Neural progenitor cell (in vitro differentiated cells): Measurements from ENCODE around the gene GPBAR1. TPM values are rescaled to one million over a fixed set of nuclear protein-coding genes. Genes with fewer than 3 reads are reported as not detected.

Source experiments
- DNase-seq: peaks from one replicate; pipeline ENCODE4 v3.0.0-alpha.2; 2016; ENCODE audit warnings: low spot score
- H2AFZ ChIP-seq: fragments of 200-600 bp; sonication (generic); replicated peaks from 2 replicates; pipeline ENCODE4 v1.6.1; 2016; ENCODE audit warnings: antibody characterized with exemption
- H3F3A ChIP-seq: fragments of 200-600 bp; sonication (generic); 2 replicates; pipeline ENCODE4 v1.6.1; 2016; ENCODE audit warnings: antibody characterized with exemption, low read depth
- H3K27ac ChIP-seq: fragments of 200-600 bp; sonication (generic); 2 replicates; pipeline ENCODE4 v1.5.1; 2016; ENCODE audit warnings: mild to moderate bottlenecking
- H3K27me3 ChIP-seq: fragments of 200-600 bp; sonication (generic); 2 replicates; pipeline ENCODE4 v1.6.1; 2016; ENCODE audit warnings: mild to moderate bottlenecking, moderate library complexity
- H3K36me3 ChIP-seq: fragments of 200-600 bp; sonication (generic); 2 replicates; pipeline ENCODE4 v1.5.1; 2016
- H3K4me1 ChIP-seq: fragments of 200-600 bp; sonication (generic); 2 replicates; pipeline ENCODE4 v1.6.1; 2016; ENCODE audit warnings: mixed run types
- H3K4me2 ChIP-seq: fragments of 200-600 bp; sonication (generic); 2 replicates; pipeline ENCODE4 v1.6.1; 2016
- H3K4me3 ChIP-seq: fragments of 200-600 bp; sonication (generic); 2 replicates; pipeline ENCODE4 v1.5.1; 2016
- H3K79me2 ChIP-seq: fragments of 200-600 bp; sonication (generic); 2 replicates; pipeline ENCODE4 v1.6.1; 2016; ENCODE audit warnings: low read depth
- H3K9ac ChIP-seq: fragments of 200-600 bp; sonication (generic); 2 replicates; pipeline ENCODE4 v1.6.1; 2016
- H3K9me3 ChIP-seq: fragments of 200-600 bp; sonication (generic); 2 replicates; pipeline ENCODE4 v1.5.1; 2016; ENCODE audit warnings: low read depth
- H4K20me1 ChIP-seq: fragments of 200-600 bp; sonication (generic); 2 replicates; pipeline ENCODE4 v1.6.1; 2016; ENCODE audit warnings: low read depth
- H3K27ac Mint-ChIP-seq: 3 replicates; pipeline ENCODE4 v1.8.0; 2021; ENCODE audit warnings: mixed read lengths
- H3K27me3 Mint-ChIP-seq: 2 replicates; pipeline ENCODE4 v1.8.0; 2022; ENCODE audit warnings: low read depth, mild to moderate bottlenecking, inconsistent platforms, moderate library complexity, mixed read lengths; ENCODE audit not compliant: insufficient read depth
- H3K36me3 Mint-ChIP-seq: 3 replicates; pipeline ENCODE4 v1.8.0; 2021; ENCODE audit warnings: mixed read lengths
- H3K4me1 Mint-ChIP-seq: 3 replicates; pipeline ENCODE4 v1.8.0; 2021; ENCODE audit warnings: mixed read lengths
- H3K4me3 Mint-ChIP-seq: 3 replicates; pipeline ENCODE4 v1.8.0; 2021; ENCODE audit warnings: mild to moderate bottlenecking, moderate library complexity, mixed read lengths
- H3K9me3 Mint-ChIP-seq: 3 replicates; pipeline ENCODE4 v1.8.0; 2020; ENCODE audit warnings: mixed read lengths
- EZH2 ChIP-seq: fragments of 200-600 bp; sonication (generic); IDR thresholded peaks from 2 replicates; pipeline ENCODE4 v1.6.1; 2017; ENCODE audit warnings: antibody characterized with exemption, mild to moderate bottlenecking, moderate library complexity
- EZH2phosphoT487 ChIP-seq: fragments of 200-600 bp; sonication (generic); IDR thresholded peaks from 2 replicates; pipeline ENCODE4 v1.6.1; 2017; ENCODE audit warnings: antibody characterized with exemption
- total RNA-seq: library from RNA; depleted of rRNA; stranded (reverse); fragments of >200 nt; gene quantifications from 2 replicates; pipeline ENCODE4 v1.2.3, GENCODE V29; 2015; ENCODE audit warnings: low replicate concordance
- TF ChIP-seq, protein P1 (sequence below): fragments of 200-600 bp; sonication (generic); IDR thresholded peaks from 2 replicates; pipeline ENCODE4 v1.5.1; 2017; ENCODE audit warnings: antibody characterized with exemption, mild to moderate bottlenecking

GPBAR1 gene
- total RNA-seq, 1 donor from 2014 or later: not detected

DNA sequence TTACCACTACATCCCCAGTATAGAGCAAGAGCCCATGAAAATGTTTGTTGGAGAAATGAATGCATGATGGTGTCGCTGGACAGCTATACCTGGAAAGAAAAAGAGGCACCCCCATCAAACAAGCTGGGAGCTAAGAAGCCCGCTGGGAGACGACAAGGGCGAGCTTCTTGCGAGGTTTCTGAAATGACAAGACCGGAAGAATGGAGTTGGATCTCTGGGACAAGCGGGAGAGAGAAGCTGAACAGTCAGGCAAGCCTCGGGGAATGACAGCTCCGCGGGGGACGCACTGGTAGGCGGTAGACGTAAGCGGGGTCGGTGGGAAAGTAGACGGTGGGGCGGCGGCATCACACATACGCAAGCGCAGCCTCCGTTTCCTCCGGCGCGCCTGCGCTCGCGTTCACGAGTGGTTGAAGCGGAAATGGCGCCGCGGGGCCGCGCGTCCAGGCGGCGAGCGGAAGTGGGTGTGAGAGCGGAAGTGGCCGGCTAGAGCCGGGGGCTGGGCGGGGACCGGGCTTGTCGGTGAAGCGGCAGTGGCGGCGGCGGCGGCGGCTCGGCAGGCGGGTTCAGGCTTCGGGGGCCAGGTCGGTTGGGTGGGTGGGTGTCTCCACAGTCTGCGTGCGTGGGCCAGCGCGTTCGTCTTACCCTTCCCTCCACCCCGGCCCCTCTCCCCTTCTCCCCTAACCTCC is 44.0 kb upstream of the GPBAR1 start, which contains the start of gene ARPC2:
TSS of gene ARPC2 (plus strand) at position 516 of the 686 bp plus-strand sequence. CDS start 282 bp downstream, outside the sequence.
- H4K20me1 ChIP-seq: peaks cover 38% of the 10 kb centered on the region
- H3K27ac ChIP-seq: no peak within 1 kb of the TSS
- peak within 1 kb of the TSS; percentile 74 for H2AFZ ChIP-seq
- peak; percentile 94 for DNase-seq
- H3K4me2 ChIP-seq: peak within 1 kb of the TSS; percentile 88
- peaks cover 48% of the 10 kb centered on the region for H3K79me2 ChIP-seq
- peak within 1 kb of the TSS; percentile 95 for H3K4me3 Mint-ChIP-seq
- H3K9me3 ChIP-seq: no peaks in the 10 kb centered on the region
- H3K9me3 Mint-ChIP-seq: no peaks in the 10 kb centered on the region
- no peaks in the 10 kb centered on the region for H3K36me3 ChIP-seq
- H3K4me1 ChIP-seq: peaks cover 13% of the 10 kb centered on the region
- TF ChIP-seq EZH2phosphoT487 (no peak), EZH2 (peak; percentile 33)
- H3K27me3 ChIP-seq: no peaks in the 10 kb centered on the region
- H3K36me3 Mint-ChIP-seq: peaks cover 3% of the 10 kb centered on the region
- H3K4me3 ChIP-seq: peak within 1 kb of the TSS; percentile 82
- peaks cover 6% of the 10 kb centered on the region for H3F3A ChIP-seq
- peak within 1 kb of the TSS; percentile 70 for H3K9ac ChIP-seq
- peaks cover 29% of the 10 kb centered on the region for H3K4me1 Mint-ChIP-seq
- H3K27ac Mint-ChIP-seq: peak within 1 kb of the TSS; percentile 72
- H3K27me3 Mint-ChIP-seq: peaks cover 2% of the 10 kb centered on the region

DNA sequence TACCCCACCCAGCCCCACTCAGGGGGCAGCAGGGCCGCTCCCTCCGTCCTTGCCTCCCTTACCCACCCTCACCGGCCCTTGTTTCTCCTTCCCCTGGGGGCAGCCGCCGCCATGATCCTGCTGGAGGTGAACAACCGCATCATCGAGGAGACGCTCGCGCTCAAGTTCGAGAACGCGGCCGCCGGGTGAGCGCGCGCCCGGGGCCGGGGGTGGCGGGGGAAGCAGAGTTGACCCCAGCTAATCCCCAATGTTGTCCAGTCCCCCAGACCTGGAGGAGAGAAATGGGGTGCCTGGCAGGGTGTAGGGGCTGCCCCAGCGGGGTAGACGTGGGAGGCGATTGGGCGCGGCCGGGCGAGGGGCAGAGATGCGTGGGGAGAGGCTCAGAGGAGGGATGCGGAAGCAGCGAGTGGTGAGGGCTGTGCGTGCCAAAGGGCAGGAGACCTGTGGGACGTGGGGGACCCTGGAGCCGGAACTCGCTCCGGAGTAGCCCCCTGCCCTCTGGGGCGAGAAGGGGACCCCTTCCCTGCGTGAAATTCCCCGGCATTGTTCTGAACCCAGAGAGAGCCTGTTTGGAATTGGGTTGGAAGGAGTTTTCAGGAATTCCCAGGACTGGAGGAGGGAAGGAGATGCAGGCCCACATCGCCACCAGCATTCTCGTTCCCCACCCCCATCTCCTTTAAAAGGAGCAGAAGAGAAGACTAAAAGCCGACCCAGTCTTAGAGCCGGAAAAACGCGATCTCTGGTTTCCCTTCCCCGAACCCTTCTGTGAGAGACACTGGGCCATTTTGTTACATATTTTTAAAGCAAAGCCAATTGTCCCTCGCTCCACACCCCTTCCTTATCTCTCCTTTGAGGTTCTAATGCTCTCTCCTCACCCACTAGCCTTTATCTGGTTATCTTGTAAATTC is 43.2 kb upstream of the GPBAR1 start:
- no peak for TF ChIP-seq EZH2
- TF ChIP-seq, protein P1, sequence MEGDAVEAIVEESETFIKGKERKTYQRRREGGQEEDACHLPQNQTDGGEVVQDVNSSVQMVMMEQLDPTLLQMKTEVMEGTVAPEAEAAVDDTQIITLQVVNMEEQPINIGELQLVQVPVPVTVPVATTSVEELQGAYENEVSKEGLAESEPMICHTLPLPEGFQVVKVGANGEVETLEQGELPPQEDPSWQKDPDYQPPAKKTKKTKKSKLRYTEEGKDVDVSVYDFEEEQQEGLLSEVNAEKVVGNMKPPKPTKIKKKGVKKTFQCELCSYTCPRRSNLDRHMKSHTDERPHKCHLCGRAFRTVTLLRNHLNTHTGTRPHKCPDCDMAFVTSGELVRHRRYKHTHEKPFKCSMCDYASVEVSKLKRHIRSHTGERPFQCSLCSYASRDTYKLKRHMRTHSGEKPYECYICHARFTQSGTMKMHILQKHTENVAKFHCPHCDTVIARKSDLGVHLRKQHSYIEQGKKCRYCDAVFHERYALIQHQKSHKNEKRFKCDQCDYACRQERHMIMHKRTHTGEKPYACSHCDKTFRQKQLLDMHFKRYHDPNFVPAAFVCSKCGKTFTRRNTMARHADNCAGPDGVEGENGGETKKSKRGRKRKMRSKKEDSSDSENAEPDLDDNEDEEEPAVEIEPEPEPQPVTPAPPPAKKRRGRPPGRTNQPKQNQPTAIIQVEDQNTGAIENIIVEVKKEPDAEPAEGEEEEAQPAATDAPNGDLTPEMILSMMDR: no peak
- no peak for TF ChIP-seq EZH2phosphoT487
- H3K4me3 Mint-ChIP-seq: peak overlapping the region; percentile 95
- H3K9ac ChIP-seq: peak overlapping the region; percentile 70

DNA sequence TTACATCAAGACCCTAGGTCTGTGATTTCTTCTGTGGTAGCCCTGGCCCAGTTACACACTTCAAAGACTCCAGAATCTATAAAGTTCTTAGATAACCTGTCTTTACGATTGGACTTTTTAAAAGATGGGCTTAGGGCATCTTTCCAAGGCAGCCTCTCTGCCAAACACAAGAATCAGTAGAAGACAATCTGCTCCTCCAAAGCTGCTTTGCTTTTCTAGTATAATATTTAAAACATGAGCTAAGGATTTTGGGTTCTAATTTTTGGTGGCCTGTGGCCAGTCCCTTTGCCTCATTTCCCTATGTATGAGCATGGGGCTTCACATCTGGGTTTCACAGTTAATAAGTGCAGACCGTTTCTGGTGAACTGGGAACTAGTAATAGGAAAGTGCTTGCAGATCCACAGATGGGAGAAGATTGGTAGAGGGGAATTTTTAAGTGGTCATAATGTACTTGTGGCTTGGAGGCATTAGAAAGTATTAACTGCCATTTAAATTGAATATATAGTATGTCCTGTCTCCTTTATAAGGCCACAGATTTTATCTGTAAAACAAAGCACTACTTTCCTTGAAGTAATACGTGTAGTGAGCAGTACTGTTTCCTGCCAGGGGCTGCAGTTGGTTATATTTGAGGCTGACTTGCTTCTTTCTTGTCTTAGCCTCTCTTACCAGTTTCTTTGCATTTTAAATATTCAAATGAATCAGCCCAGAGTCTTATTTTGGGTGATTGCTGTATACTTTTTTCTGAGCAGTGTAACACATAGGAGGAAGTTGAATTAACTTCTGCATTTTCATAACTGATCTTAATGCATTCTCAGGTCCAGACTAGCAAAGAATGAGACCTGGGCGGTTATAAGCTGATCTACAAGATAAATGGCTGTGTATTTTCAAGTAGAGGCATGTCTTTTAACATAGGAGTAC is 42.3 kb upstream of the GPBAR1 start:
- DNase-seq: no peak
- peaks cover 29% of the 10 kb centered on the region for H3K4me1 Mint-ChIP-seq
- H3K36me3 Mint-ChIP-seq: peaks cover 3% of the 10 kb centered on the region
- peaks cover 6% of the 10 kb centered on the region for H3F3A ChIP-seq
- no peaks in the 10 kb centered on the region for H3K9me3 Mint-ChIP-seq
- H3K79me2 ChIP-seq: peaks cover 65% of the 10 kb centered on the region
- peaks cover 13% of the 10 kb centered on the region for H3K4me1 ChIP-seq
- H3K27me3 ChIP-seq: no peaks in the 10 kb centered on the region
- no peak overlapping the region for H3K27ac ChIP-seq
- peak overlapping the region; percentile 88 for H3K4me2 ChIP-seq
- peaks cover 2% of the 10 kb centered on the region for H3K27me3 Mint-ChIP-seq
- peak overlapping the region; percentile 70 for H3K9ac ChIP-seq
- H3K36me3 ChIP-seq: no peaks in the 10 kb centered on the region
- peaks cover 55% of the 10 kb centered on the region for H4K20me1 ChIP-seq
- TF ChIP-seq EZH2 (no peak), EZH2phosphoT487 (no peak)
- TF ChIP-seq, protein P1: no peak
- peak overlapping the region; percentile 82 for H3K4me3 ChIP-seq
- peak overlapping the region; percentile 95 for H3K4me3 Mint-ChIP-seq
- H3K27ac Mint-ChIP-seq: peak overlapping the region; percentile 71
- H3K9me3 ChIP-seq: no peaks in the 10 kb centered on the region
- H2AFZ ChIP-seq: no peak overlapping the region

More for the DNA sequence above, 43.2 kb upstream of the GPBAR1 start:
- DNase-seq: peak; percentile 60
- H3K27ac Mint-ChIP-seq: peak overlapping the region; percentile 72
- Histone ChIP-seq H3K27me3 (no peaks in the 10 kb centered on the region), H3F3A (peaks cover 6% of the 10 kb centered on the region), H3K36me3 (no peaks in the 10 kb centered on the region), H4K20me1 (peaks cover 46% of the 10 kb centered on the region), H3K27ac (no peak overlapping the region), H3K4me1 (peaks cover 13% of the 10 kb centered on the region), H2AFZ (peak overlapping the region; percentile 35), H3K9me3 (no peaks in the 10 kb centered on the region), H3K4me3 (peak overlapping the region; percentile 82), H3K79me2 (peaks cover 55% of the 10 kb centered on the region), H3K4me2 (peak overlapping the region; percentile 88)
- H3K36me3 Mint-ChIP-seq: peaks cover 3% of the 10 kb centered on the region
- H3K27me3 Mint-ChIP-seq: peaks cover 2% of the 10 kb centered on the region
- H3K9me3 Mint-ChIP-seq: no peaks in the 10 kb centered on the region
- peaks cover 29% of the 10 kb centered on the region for H3K4me1 Mint-ChIP-seq
